Uterus (tissue), 4 donors: ENCODE data around the gene ATP6V0B. TPM values are rescaled to one million over a fixed set of nuclear protein-coding genes. Genes with fewer than 3 reads are reported as not detected.

Experiments used
- DNase-seq, 2 donors: peaks; one replicate each; pipeline ENCODE4 v3.0.0-alpha.2; 2019 to 2020
- H3K27ac ChIP-seq, 2 donors: fragments of 200-600 bp; sonication (generic); 1 replicate in 1 of 2; 2 replicates in 1 of 2; pipeline ENCODE4 v1.5.1; 2016 to 2018
- H3K27me3 ChIP-seq, 2 donors: fragments of 200-600 bp; sonication (generic); one replicate each; pipeline ENCODE4 v1.5.1; 2018 to 2019; ENCODE audit warnings: control low read depth in 1 of 2
- H3K36me3 ChIP-seq, 2 donors: fragments of 200-600 bp; sonication (generic); one replicate each; pipeline ENCODE4 v1.5.1; 2019; ENCODE audit warnings: control low read depth in 1 of 2
- H3K4me1 ChIP-seq, 2 donors: fragments of 200-600 bp; sonication (generic); one replicate each; pipeline ENCODE4 v1.5.1; 2018 to 2019; ENCODE audit warnings: control low read depth in 1 of 2
- H3K4me3 ChIP-seq, 2 donors: fragments of 200-600 bp; sonication (generic); 1 replicate in 1 of 2; 2 replicates in 1 of 2; pipeline ENCODE4 v1.5.1; 2018 to 2019; ENCODE audit warnings: mild to moderate bottlenecking in 1 of 2
- H3K9me3 ChIP-seq, 2 donors: fragments of 200-600 bp; sonication (generic); one replicate each; pipeline ENCODE4 v1.5.1; 2019; ENCODE audit warnings: control low read depth in 1 of 2
- CTCF ChIP-seq, 4 experiments: fragments of 200-600 bp in 2 of 4; fragments of 450-650 bp in 2 of 4; sonication (generic) in 2 of 4; IDR thresholded peaks; one replicate each; pipeline ENCODE4 v1.5.1; 2016 to 2019; ENCODE audit warnings: antibody characterized with exemption in 4 of 4, mild to moderate bottlenecking in 2 of 4, moderate library complexity in 1 of 4
- POLR2A ChIP-seq, 2 donors: fragments of 450-650 bp; IDR thresholded peaks; one replicate each; pipeline ENCODE4 v1.6.1; 2016; ENCODE audit warnings: antibody characterized with exemption in 2 of 2, mild to moderate bottlenecking in 1 of 2, moderate library complexity in 1 of 2
- intact Hi-C: fragments of 100-400 bp; cut with DNase I; formaldehyde crosslinking; loops from one replicate; pipeline ENCODE4 v1.15.1; 2023; ENCODE audit warnings: low total_unique reads
- total RNA-seq, 4 donors: library from RNA; depleted of rRNA in 3 of 4; stranded (reverse); fragments of >200 nt in 3 of 4; gene quantifications; one replicate each; pipeline versions ENCODE4 v1.1.0 to v1.2.4, GENCODE V29; 2014 to 2023
- donor health status: DM: yes; HTN: yes; CAD: no.

ATP6V0B gene
- total RNA-seq, 4 donors from 2014 or later, result 49.6 to 183 (median 65.4) TPM

DNA sequence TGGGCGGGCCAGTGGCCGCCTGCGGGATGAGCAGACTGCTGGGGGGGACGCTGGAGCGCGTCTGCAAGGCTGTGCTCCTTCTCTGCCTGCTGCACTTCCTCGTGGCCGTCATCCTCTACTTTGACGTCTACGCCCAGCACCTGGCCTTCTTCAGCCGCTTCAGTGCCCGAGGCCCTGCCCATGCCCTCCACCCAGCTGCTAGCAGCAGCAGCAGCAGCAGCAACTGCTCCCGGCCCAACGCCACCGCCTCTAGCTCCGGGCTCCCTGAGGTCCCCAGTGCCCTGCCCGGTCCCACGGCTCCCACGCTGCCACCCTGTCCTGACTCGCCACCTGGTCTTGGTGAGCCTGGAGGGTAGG lies 6.4 kb downstream of the ATP6V0B start:
- Histone ChIP-seq H3K27ac (no peak overlapping the region), H3K4me1 (peaks cover 1 to 3% of the 10 kb centered on the region in 2 donors), H3K4me3 (no peak overlapping the region), H3K36me3 (no peaks in the 10 kb centered on the region), H3K27me3 (no peaks in the 10 kb centered on the region), H3K9me3 (no peaks in the 10 kb centered on the region)
- intact Hi-C loops, result no loop called here
- DNase-seq, result peak in 1 of 2 donors; percentile 13
- TF ChIP-seq POLR2A (IDR thresholded peaks at IDR 0.05) (no peak), CTCF (IDR thresholded peaks at IDR 0.05) (no peak)

DNA sequence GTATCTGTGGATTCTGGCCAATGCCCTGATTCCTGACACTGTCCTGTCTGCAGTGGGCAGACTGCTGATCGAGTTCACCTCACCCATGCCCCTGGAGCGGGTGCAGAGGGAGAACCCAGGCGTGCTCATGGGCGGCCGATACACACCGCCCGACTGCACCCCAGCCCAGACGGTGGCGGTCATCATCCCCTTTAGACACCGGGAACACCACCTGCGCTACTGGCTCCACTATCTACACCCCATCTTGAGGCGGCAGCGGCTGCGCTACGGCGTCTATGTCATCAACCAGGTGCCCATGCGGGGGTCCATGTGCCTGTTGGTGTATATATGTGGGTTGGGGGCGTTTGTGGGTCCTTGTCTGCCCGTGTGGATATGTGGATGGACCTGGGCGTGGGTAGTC lies 6.9 kb downstream of the ATP6V0B start:
- DNase-seq, result peak in 1 of 2 donors; percentile 15
- Histone ChIP-seq H3K4me1 (no peaks in the 10 kb centered on the region), H3K27ac (no peak overlapping the region), H3K9me3 (no peaks in the 10 kb centered on the region), H3K4me3 (no peak overlapping the region), H3K36me3 (no peaks in the 10 kb centered on the region), H3K27me3 (no peaks in the 10 kb centered on the region)
- intact Hi-C loops, result no loop called here
- TF ChIP-seq POLR2A (IDR thresholded peaks at IDR 0.05) (no peak), CTCF (IDR thresholded peaks at IDR 0.05) (no peak)

DNA sequence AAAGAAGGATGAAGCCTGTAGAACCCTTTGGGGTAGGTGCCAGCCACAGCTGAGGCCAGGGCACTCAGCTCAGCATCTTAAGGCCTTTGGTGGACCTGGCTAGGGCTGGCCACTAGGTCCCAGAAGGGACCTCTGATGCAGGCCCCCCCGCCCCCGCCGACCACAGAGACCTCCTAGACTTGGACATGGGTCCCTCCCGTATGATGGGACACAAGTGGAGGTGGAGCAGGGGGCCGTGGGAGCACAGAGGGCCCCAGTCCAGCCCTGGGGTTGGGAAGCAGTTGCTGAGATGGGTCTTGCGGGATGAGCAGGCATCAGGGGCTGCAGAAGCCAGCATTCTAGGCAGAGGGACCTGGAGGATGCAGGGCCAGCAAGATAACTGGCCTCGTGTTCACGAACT lies 7.5 kb downstream of the ATP6V0B start:
- no peak for TF ChIP-seq POLR2A (IDR thresholded peaks at IDR 0.05)
- no peak for TF ChIP-seq CTCF (IDR thresholded peaks at IDR 0.05)
- Histone ChIP-seq H3K36me3 (no peaks in the 10 kb centered on the region), H3K4me3 (no peak overlapping the region), H3K9me3 (no peaks in the 10 kb centered on the region), H3K27ac (no peak overlapping the region), H3K4me1 (no peaks in the 10 kb centered on the region), H3K27me3 (no peaks in the 10 kb centered on the region)
- no peak for DNase-seq
- intact Hi-C loops, result no loop called here

DNA sequence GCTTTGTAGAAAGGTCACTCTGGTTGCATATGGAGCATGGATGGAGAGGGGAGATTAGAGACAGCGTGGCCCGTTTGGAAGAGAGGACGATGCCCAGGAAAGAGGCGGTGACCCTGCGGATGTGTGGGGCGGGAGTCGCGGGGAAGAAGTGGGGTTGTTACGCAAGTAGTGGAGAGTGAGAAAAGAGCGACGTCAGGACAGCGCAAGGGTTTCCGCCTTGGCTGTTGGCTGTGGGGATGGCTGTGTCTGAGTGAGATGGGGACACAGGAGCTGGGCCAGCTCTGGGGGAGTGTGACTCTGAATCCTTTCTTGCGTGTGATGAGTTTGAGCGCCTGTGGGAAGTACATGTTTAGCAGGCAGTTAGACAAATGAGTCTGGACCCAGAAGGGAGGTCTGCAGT lies 8.0 kb downstream of the ATP6V0B start:
- DNase-seq, result peak in 1 of 2 donors; percentile 13
- TF ChIP-seq CTCF (IDR thresholded peaks at IDR 0.05) (no peak), POLR2A (IDR thresholded peaks at IDR 0.05) (no peak)

GRCh38 chr1:43983253-43983899 lies 8.6 kb downstream of the ATP6V0B start:
- DNase-seq, result peak in 1 of 2 donors; percentile 13
- intact Hi-C loops, result no loop called here
- Histone ChIP-seq H3K4me1 (no peaks in the 10 kb centered on the region), H3K27me3 (no peaks in the 10 kb centered on the region), H3K36me3 (no peaks in the 10 kb centered on the region), H3K9me3 (no peaks in the 10 kb centered on the region), H3K4me3 (no peak overlapping the region), H3K27ac (no peak overlapping the region)
- no peak for TF ChIP-seq POLR2A (IDR thresholded peaks at IDR 0.05)
- TF ChIP-seq CTCF (IDR thresholded peaks at IDR 0.05), result no peak

More for the DNA sequence above, 8.0 kb downstream of the ATP6V0B start:
- no peaks in the 10 kb centered on the region for H3K4me1 ChIP-seq
- intact Hi-C loops, result no loop called here
- H3K9me3 ChIP-seq, result no peaks in the 10 kb centered on the region
- H3K27me3 ChIP-seq, result no peaks in the 10 kb centered on the region
- H3K27ac ChIP-seq, result no peak overlapping the region
- no peaks in the 10 kb centered on the region for H3K36me3 ChIP-seq
- H3K4me3 ChIP-seq, result no peak overlapping the region
